IMR-90 (cell line): Measurements from ENCODE around the gene PIWIL4. TPM values are rescaled to one million over a fixed set of nuclear protein-coding genes. Genes with fewer than 3 reads are reported as not detected.

Experiments
- ATAC-seq: fragments of 200-7000 bp; cut with Tn5 transposase; 2 replicates; pipeline ENCODE4 v1.9.1; 2020; ENCODE audit warnings: low read depth, mild to moderate bottlenecking, moderate library complexity
- BruUV-seq: library from RNA; stranded (reverse); fragments of 400-500 nt; replicated peaks from 2 replicates; lab custom pipeline; 2021; lab: Mats Ljungman, UMichigan
- CTCF ChIA-PET: fragments of 300-600 bp; formaldehyde crosslinking; extraction: SDS; loops from one replicate; lab custom pipeline; 2021; ENCODE audit warnings: antibody characterized with exemption; lab: Yijun Ruan, JAX
- POLR2A ChIA-PET: fragments of 300-600 bp; sonication (Branson Sonifier 250); formaldehyde crosslinking; loops from one replicate; lab custom pipeline; 2022; ENCODE audit warnings: antibody characterized with exemption; ENCODE audit not compliant: unreplicated experiment; lab: Charles Lee
- DNase-seq: peaks from one replicate; pipeline ENCODE4 v3.0.0; 2013
- H2AFZ ChIP-seq: replicated peaks from 2 replicates; pipeline ENCODE3; 2013; ENCODE audit warnings: low read length, mild to moderate bottlenecking; ENCODE audit not compliant: poor library complexity
- H2AK5ac ChIP-seq: 2 replicates; pipeline ENCODE4 v1.6.1; 2013; ENCODE audit warnings: low read depth, low read length, inconsistent platforms
- H2AK9ac ChIP-seq: replicated peaks from 2 replicates; pipeline ENCODE3; 2013; ENCODE audit warnings: mild to moderate bottlenecking, low read depth, low read length, moderate library complexity; ENCODE audit not compliant: poor library complexity
- H2BK120ac ChIP-seq: 2 replicates; pipeline ENCODE4 v1.6.1; 2013; ENCODE audit warnings: low read depth, low read length, inconsistent platforms
- H2BK15ac ChIP-seq: 3 replicates; pipeline ENCODE4 v1.6.1; 2013; ENCODE audit warnings: low read depth, low read length, inconsistent platforms
- H2BK20ac ChIP-seq: 2 replicates; pipeline ENCODE4 v1.6.1; 2013; ENCODE audit warnings: low read depth, mild to moderate bottlenecking, inconsistent platforms, low read length, moderate library complexity
- H2BK5ac ChIP-seq: 2 replicates; pipeline ENCODE4 v1.6.1; 2013; ENCODE audit warnings: mild to moderate bottlenecking, low read depth, low read length, inconsistent platforms; ENCODE audit not compliant: poor library complexity, severe bottlenecking
- H3K14ac ChIP-seq: replicated peaks from 2 replicates; pipeline ENCODE4 v1.6.1; 2013; ENCODE audit warnings: low read depth, low read length, inconsistent platforms
- H3K18ac ChIP-seq: 2 replicates; pipeline ENCODE4 v1.6.1; 2013; ENCODE audit warnings: low read depth, low read length, control low read depth
- H3K23ac ChIP-seq: 2 replicates; pipeline ENCODE4 v1.6.1; 2013; ENCODE audit warnings: low read depth, low read length, inconsistent platforms
- H3K27ac ChIP-seq: 2 replicates; pipeline ENCODE4 v1.5.1; 2013; ENCODE audit warnings: mild to moderate bottlenecking, control low read depth, low read length; ENCODE audit not compliant: insufficient read depth
- H3K27me3 ChIP-seq: 2 replicates; pipeline ENCODE4 v1.6.1; 2013; ENCODE audit warnings: low read length; ENCODE audit not compliant: control insufficient read depth, insufficient read depth
- H3K36me3 ChIP-seq: 2 replicates; pipeline ENCODE4 v1.6.1; 2013; ENCODE audit warnings: low read length, mixed read lengths; ENCODE audit not compliant: control insufficient read depth, insufficient read depth
- H3K4ac ChIP-seq: 2 replicates; pipeline ENCODE4 v1.6.1; 2013; ENCODE audit warnings: low read depth, low read length, inconsistent platforms
- H3K4me1 ChIP-seq: 2 replicates; pipeline ENCODE4 v1.6.1; 2013; ENCODE audit warnings: low read length, mixed read lengths; ENCODE audit not compliant: control insufficient read depth, insufficient read depth
- H3K4me2 ChIP-seq: 2 replicates; pipeline ENCODE4 v1.6.1; 2013; ENCODE audit warnings: low read depth, mild to moderate bottlenecking, control low read depth, low read length, moderate library complexity
- H3K4me3 ChIP-seq: 2 replicates; pipeline ENCODE4 v1.5.1; 2013; ENCODE audit warnings: low read depth, mild to moderate bottlenecking, control low read depth, low read length, moderate library complexity; ENCODE audit not compliant: insufficient read depth
- H3K56ac ChIP-seq: 2 replicates; pipeline ENCODE4 v1.6.1; 2013; ENCODE audit warnings: low read length, inconsistent platforms; ENCODE audit not compliant: insufficient read depth; ENCODE audit errors: extremely low read depth
- H3K79me1 ChIP-seq, 2 experiments: 2 replicates each; pipeline ENCODE4 v1.6.1; 2013; ENCODE audit warnings: low read length in 2 of 2, inconsistent platforms in 1 of 2, low read depth in 1 of 2
- H3K9ac ChIP-seq: 2 replicates; pipeline ENCODE4 v1.6.1; 2013; ENCODE audit warnings: low read depth, low read length, control low read depth
- H3K9me1 ChIP-seq: 2 replicates; pipeline ENCODE4 v1.6.1; 2013; ENCODE audit warnings: low read length, inconsistent platforms; ENCODE audit not compliant: insufficient read depth
- H3K9me3 ChIP-seq: 2 replicates; pipeline ENCODE4 v1.6.1; 2013; ENCODE audit warnings: low read length; ENCODE audit not compliant: control insufficient read depth, insufficient read depth
- H4K20me1 ChIP-seq: 2 replicates; pipeline ENCODE4 v1.6.1; 2013; ENCODE audit warnings: low read length, inconsistent platforms; ENCODE audit not compliant: insufficient read depth
- H4K5ac ChIP-seq: 2 replicates; pipeline ENCODE4 v1.6.1; 2013; ENCODE audit warnings: mild to moderate bottlenecking, low read depth, low read length, control low read depth
- H4K8ac ChIP-seq, 2 experiments: 2 replicates each; pipeline ENCODE4 v1.6.1; 2013; ENCODE audit warnings: low read depth in 2 of 2, low read length in 2 of 2, control low read depth in 1 of 2, inconsistent platforms in 1 of 2
- H4K91ac ChIP-seq: 2 replicates; pipeline ENCODE4 v1.6.1; 2013; ENCODE audit warnings: low read depth, low read length, inconsistent platforms; ENCODE audit not compliant: insufficient read depth
- CHD1 ChIP-seq: IDR thresholded peaks from 2 replicates; pipeline ENCODE4 v1.6.1; 2012; ENCODE audit warnings: low read depth, low read length, improper control_type of control experiment
- FOS ChIP-seq: fragments of 150-350 bp; IDR thresholded peaks from 2 replicates; pipeline ENCODE4 v1.6.1; 2016; ENCODE audit warnings: low read depth, low read length
- MAFK ChIP-seq: IDR thresholded peaks from 2 replicates; pipeline ENCODE4 v1.6.1; 2012; ENCODE audit warnings: low read depth, low read length, improper control_type of control experiment
- MAZ ChIP-seq: IDR thresholded peaks from 2 replicates; pipeline ENCODE4 v1.6.1; 2012; ENCODE audit warnings: low read depth, mild to moderate bottlenecking, low read length, improper control_type of control experiment, moderate library complexity, borderline replicate concordance
- MXI1 ChIP-seq: IDR thresholded peaks from 2 replicates; pipeline ENCODE4 v1.6.1; 2012; ENCODE audit warnings: low read depth, mild to moderate bottlenecking, low read length, moderate library complexity, borderline replicate concordance
- RAD21 ChIP-seq: IDR thresholded peaks from 2 replicates; pipeline ENCODE4 v1.6.1; 2012; ENCODE audit warnings: low read length, improper control_type of control experiment
- SMC3 ChIP-seq: fragments of 150-350 bp; IDR thresholded peaks from 2 replicates; pipeline ENCODE4 v1.6.1; 2016; ENCODE audit warnings: low read depth, mild to moderate bottlenecking, antibody characterized with exemption, low read length, moderate library complexity
- WGBS, 2 experiments: methylation state at CpG; one replicate each; pipeline versions ENCODE4 v1.1.5 to v1.1.7; 2013; ENCODE audit warnings: missing lambda C conversion rate in 2 of 2; ENCODE audit not compliant: insufficient read length in 1 of 2; ENCODE audit errors: extremely low coverage in 2 of 2; 5-methylcytosine and 5-hydroxymethylcytosine counted together
- dilution Hi-C: fragments of 300-500 bp; cut with HindIII; formaldehyde crosslinking; loops from one replicate; pipeline ENCODE4 v1.14.3; 2018; ENCODE audit warnings: low sequenced_read_pairs; ENCODE audit not compliant: unreplicated experiment
- in situ Hi-C: fragments of 300-500 bp; cut with MboI; formaldehyde crosslinking; loops from 3 replicates; pipeline ENCODE4 v1.14.3; 2019; ENCODE audit warnings: low sequenced_read_pairs, inconsistent platforms, mixed read lengths
- intact Hi-C: fragments of 100-400 bp; cut with micrococcal nuclease; formaldehyde crosslinking; loops from 2 replicates; pipeline ENCODE4 v1.10.0; 2022
- polyA plus RNA-seq, 3 experiments: library from polyadenylated mRNA; depleted of rRNA; stranded (reverse); fragments of >200 nt; gene quantifications; 2 replicates each; pipeline ENCODE4 v1.2.3, GENCODE V29; 2012; ENCODE audit warnings: low replicate concordance in 1 of 3
- total RNA-seq: library from RNA; depleted of rRNA; stranded (reverse); fragments of >200 nt; gene quantifications from 2 replicates; pipeline ENCODE4 v1.2.3, GENCODE V29; 2012
- TF ChIP-seq, protein P1 (sequence below): conservative IDR thresholded peaks from 2 replicates; pipeline ENCODE4 v1.5.1; 2012; ENCODE audit warnings: mild to moderate bottlenecking, low read depth, low read length, improper control_type of control experiment
- TF ChIP-seq, protein P2 (sequence below): fragments of 150-350 bp; IDR thresholded peaks from 2 replicates; pipeline ENCODE4 v1.6.1; 2016; ENCODE audit warnings: low read depth, mild to moderate bottlenecking, low read length, moderate library complexity, borderline replicate concordance

PIWIL4 gene
- total and polyA plus RNA-seq, 2 of the 4 experiments (the other 2 are of a cell fraction) = 0.72 to 1.3 TPM

DNA sequence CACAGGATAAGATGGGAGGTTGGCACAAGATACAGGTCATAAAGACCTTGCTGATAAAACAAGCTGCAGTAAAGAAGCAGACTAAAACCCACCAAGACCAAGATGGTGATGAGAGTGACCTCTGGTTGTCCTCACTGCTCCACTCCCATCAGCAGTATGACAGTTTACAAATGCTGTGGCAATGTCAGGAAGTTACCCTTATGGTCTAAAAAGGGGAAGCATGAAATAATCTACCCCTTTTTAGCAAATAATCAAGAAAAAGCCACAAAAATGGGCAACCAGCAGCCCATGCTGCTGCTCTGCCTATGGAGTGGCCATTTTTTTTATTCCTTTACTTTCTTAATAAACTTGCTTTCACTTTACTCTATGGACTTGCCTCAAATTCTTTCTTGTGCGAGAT, 8.7 kb upstream of the PIWIL4 start:
- intact Hi-C loops = no loop called here
- 0 out of 2 replicates have a peak overlapping the region, but pooled peaks have one; percentile 2 for H3K4me2 ChIP-seq

More for the DNA sequence above, 8.7 kb upstream of the PIWIL4 start:
- no peak overlapping the region for H3K9ac ChIP-seq
- H2AK5ac ChIP-seq = peak overlapping the region; percentile 62
- CTCF ChIA-PET = no interaction called here
- H3K18ac ChIP-seq = peak overlapping the region; percentile 9; the same call in 1 of the 2 replicates
- H2AFZ ChIP-seq = no peak overlapping the region
- H3K9me1 ChIP-seq = peaks cover 7% of the 10 kb centered on the region
- in situ Hi-C loops = no loop called here
- H3K4me1 ChIP-seq = peaks cover 11% of the 10 kb centered on the region
- WGBS, 2 experiments = no CpG with 5 or more reads among the region's 1 CpG
- peak overlapping the region; percentile 36; the same call in 1 of the 2 replicates for H3K4ac ChIP-seq
- H2BK5ac ChIP-seq = peak overlapping the region; percentile 37
- H2BK20ac ChIP-seq = peak overlapping the region; percentile 53
- no peak for TF ChIP-seq SMC3
- no peak for TF ChIP-seq MAFK
- TF ChIP-seq CHD1 = no peak
- no peak for TF ChIP-seq RAD21
- no peak for TF ChIP-seq MXI1
- no peak for TF ChIP-seq MAZ
- no peak for TF ChIP-seq FOS
- TF ChIP-seq, protein P1, sequence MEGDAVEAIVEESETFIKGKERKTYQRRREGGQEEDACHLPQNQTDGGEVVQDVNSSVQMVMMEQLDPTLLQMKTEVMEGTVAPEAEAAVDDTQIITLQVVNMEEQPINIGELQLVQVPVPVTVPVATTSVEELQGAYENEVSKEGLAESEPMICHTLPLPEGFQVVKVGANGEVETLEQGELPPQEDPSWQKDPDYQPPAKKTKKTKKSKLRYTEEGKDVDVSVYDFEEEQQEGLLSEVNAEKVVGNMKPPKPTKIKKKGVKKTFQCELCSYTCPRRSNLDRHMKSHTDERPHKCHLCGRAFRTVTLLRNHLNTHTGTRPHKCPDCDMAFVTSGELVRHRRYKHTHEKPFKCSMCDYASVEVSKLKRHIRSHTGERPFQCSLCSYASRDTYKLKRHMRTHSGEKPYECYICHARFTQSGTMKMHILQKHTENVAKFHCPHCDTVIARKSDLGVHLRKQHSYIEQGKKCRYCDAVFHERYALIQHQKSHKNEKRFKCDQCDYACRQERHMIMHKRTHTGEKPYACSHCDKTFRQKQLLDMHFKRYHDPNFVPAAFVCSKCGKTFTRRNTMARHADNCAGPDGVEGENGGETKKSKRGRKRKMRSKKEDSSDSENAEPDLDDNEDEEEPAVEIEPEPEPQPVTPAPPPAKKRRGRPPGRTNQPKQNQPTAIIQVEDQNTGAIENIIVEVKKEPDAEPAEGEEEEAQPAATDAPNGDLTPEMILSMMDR = no peak
- TF ChIP-seq, protein P2, sequence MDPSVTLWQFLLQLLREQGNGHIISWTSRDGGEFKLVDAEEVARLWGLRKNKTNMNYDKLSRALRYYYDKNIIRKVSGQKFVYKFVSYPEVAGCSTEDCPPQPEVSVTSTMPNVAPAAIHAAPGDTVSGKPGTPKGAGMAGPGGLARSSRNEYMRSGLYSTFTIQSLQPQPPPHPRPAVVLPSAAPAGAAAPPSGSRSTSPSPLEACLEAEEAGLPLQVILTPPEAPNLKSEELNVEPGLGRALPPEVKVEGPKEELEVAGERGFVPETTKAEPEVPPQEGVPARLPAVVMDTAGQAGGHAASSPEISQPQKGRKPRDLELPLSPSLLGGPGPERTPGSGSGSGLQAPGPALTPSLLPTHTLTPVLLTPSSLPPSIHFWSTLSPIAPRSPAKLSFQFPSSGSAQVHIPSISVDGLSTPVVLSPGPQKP = no peak
- H3K27ac ChIP-seq = no peak overlapping the region
- 0 out of 2 replicates have a peak overlapping the region, but pooled peaks have one; percentile 27 for H4K91ac ChIP-seq
- H3K14ac ChIP-seq = peak overlapping the region; percentile 14; the same call in 1 of the 2 replicates
- no peaks in the 10 kb centered on the region for H3K9me3 ChIP-seq
- peak overlapping the region; percentile 58; the same call in 1 of the 3 replicates for H2BK15ac ChIP-seq
- 0 out of 4 replicates have a peak overlapping the region, but pooled peaks of 1 of the 2 experiments have one; percentile 24 for H4K8ac ChIP-seq
- no peak for DNase-seq
- H4K5ac ChIP-seq = no peak overlapping the region
- ATAC-seq = no peak
- H2BK120ac ChIP-seq = peak overlapping the region; percentile 58
- BruUV-seq = no TSS peak
- H3K27me3 ChIP-seq = no peaks in the 10 kb centered on the region
- H3K36me3 ChIP-seq = no peaks in the 10 kb centered on the region
- H3K4me3 ChIP-seq = no peak overlapping the region
- H3K56ac ChIP-seq = no peak overlapping the region
- no peaks in the 10 kb centered on the region for H4K20me1 ChIP-seq
- POLR2A ChIA-PET = no interaction called here
- H2AK9ac ChIP-seq = no peak overlapping the region
- peaks cover 0 to 13% of the 10 kb centered on the region in 2 experiments; a peak in 1 of 4 replicates for H3K79me1 ChIP-seq
- H3K23ac ChIP-seq = 0 out of 2 replicates have a peak overlapping the region, but pooled peaks have one; percentile 7
- dilution Hi-C loops = no loop called here
